Spinal cord (tissue), 10 donors: ENCODE data around the gene SETDB1. TPM values are rescaled to one million over a fixed set of nuclear protein-coding genes. Genes with fewer than 3 reads are reported as not detected.

Source experiments
- DNase-seq, 6 donors: peaks; one replicate each; pipeline versions ENCODE4 v3.0.0 to v3.0.0-alpha.2; 2013 to 2015; ENCODE audit warnings: low spot score in 6 of 6, low read depth in 4 of 6
- H3K27ac ChIP-seq: one replicate; pipeline ENCODE4 v1.5.1; 2013; ENCODE audit warnings: low read depth, low read length, control low read depth
- H3K27me3 ChIP-seq: one replicate; pipeline ENCODE4 v1.6.1; 2013; ENCODE audit warnings: low read length; ENCODE audit not compliant: control insufficient read depth, insufficient read depth
- H3K36me3 ChIP-seq: one replicate; pipeline ENCODE4 v1.6.1; 2013; ENCODE audit warnings: low read length; ENCODE audit not compliant: control insufficient read depth, insufficient read depth
- H3K4me1 ChIP-seq: one replicate; pipeline ENCODE4 v1.6.1; 2013; ENCODE audit warnings: low read length; ENCODE audit not compliant: control insufficient read depth, insufficient read depth
- H3K4me3 ChIP-seq: one replicate; pipeline ENCODE4 v1.5.1; 2013; ENCODE audit warnings: low read depth, low read length, control low read depth
- H3K9me3 ChIP-seq: one replicate; pipeline ENCODE4 v1.6.1; 2013; ENCODE audit warnings: low read length; ENCODE audit not compliant: control insufficient read depth, insufficient read depth
- WGBS: methylation state at CpG from one replicate; pipeline ENCODE4 v1.1.5; 2013; ENCODE audit warnings: missing lambda C conversion rate; ENCODE audit not compliant: insufficient coverage; 5-methylcytosine and 5-hydroxymethylcytosine counted together
- polyA plus RNA-seq, 2 donors: library from polyadenylated mRNA; unstranded; fragments of 120-200 nt; gene quantifications; one replicate each; pipeline ENCODE4 v1.2.1, GENCODE V29; 2013; ENCODE audit not compliant: insufficient read length in 2 of 2
- total RNA-seq, 2 donors: library from RNA; depleted of rRNA in 1 of 2; stranded (reverse); fragments of 120-200 nt in 1 of 2; fragments of >200 nt in 1 of 2; gene quantifications; one replicate each; pipeline versions ENCODE4 v1.2.3 to v1.2.4, GENCODE V29; 2013 to 2014
- donor health status: healthy.

SETDB1 gene
- total and polyA plus RNA-seq, 4 donors, result 39.7 to 58.6 (median 47.7) TPM

- peaks cover 41% of the 10 kb centered on the region for H3K36me3 ChIP-seq
- H3K27me3 ChIP-seq, result no peaks in the 10 kb centered on the region
- DNase-seq, result no peak
- H3K4me3 ChIP-seq, result no peak overlapping the region
- H3K4me1 ChIP-seq, result peaks cover 7% of the 10 kb centered on the region
- WGBS, result 92% methylated on average over 19 of the region's 20 CpGs
- no peak overlapping the region for H3K27ac ChIP-seq
- H3K9me3 ChIP-seq, result no peaks in the 10 kb centered on the region
These were observed 71.1 kb downstream of the SETDB1 start for GRCh38 chr1:150997126-150997872.

GRCh38 chr1:150997949-150998348 lies 71.8 kb downstream of the SETDB1 start:
- WGBS, result 94% methylated on average over 4 of the region's 5 CpGs
- no peak for DNase-seq
- Histone ChIP-seq H3K9me3 (no peaks in the 10 kb centered on the region), H3K27ac (no peak overlapping the region), H3K4me1 (peaks cover 9% of the 10 kb centered on the region), H3K36me3 (peaks cover 42% of the 10 kb centered on the region), H3K27me3 (no peaks in the 10 kb centered on the region), H3K4me3 (no peak overlapping the region)

GRCh38 chr1:150999051-150999674 lies 73.0 kb downstream of the SETDB1 start:
- DNase-seq, result no peak
- H3K4me3 ChIP-seq, result no peak overlapping the region
- H3K27me3 ChIP-seq, result no peaks in the 10 kb centered on the region
- 79% methylated on average over 16 of the region's 17 CpGs for WGBS
- H3K9me3 ChIP-seq, result no peaks in the 10 kb centered on the region
- peaks cover 18% of the 10 kb centered on the region for H3K4me1 ChIP-seq
- no peak overlapping the region for H3K27ac ChIP-seq
- peaks cover 42% of the 10 kb centered on the region for H3K36me3 ChIP-seq

GRCh38 chr1:150999926-151000325 lies 73.8 kb downstream of the SETDB1 start:
- H3K36me3 ChIP-seq, result peaks cover 42% of the 10 kb centered on the region

GRCh38 chr1:151000408-151000807 lies 74.2 kb downstream of the SETDB1 start:
- no peak for DNase-seq
- peaks cover 42% of the 10 kb centered on the region for H3K36me3 ChIP-seq
- no peaks in the 10 kb centered on the region for H3K27me3 ChIP-seq
- no peaks in the 10 kb centered on the region for H3K9me3 ChIP-seq
- no peak overlapping the region for H3K27ac ChIP-seq
- H3K4me3 ChIP-seq, result no peak overlapping the region
- H3K4me1 ChIP-seq, result peaks cover 28% of the 10 kb centered on the region
- no CpG with 5 or more reads among the region's 3 CpGs for WGBS

More at GRCh38 chr1:150999926-151000325, 73.8 kb downstream of the SETDB1 start:
- WGBS, result no CpG with 5 or more reads among the region's 2 CpGs
- Histone ChIP-seq H3K27me3 (no peaks in the 10 kb centered on the region), H3K4me3 (no peak overlapping the region), H3K9me3 (no peaks in the 10 kb centered on the region), H3K27ac (no peak overlapping the region), H3K4me1 (peaks cover 23% of the 10 kb centered on the region)
- DNase-seq, result no peak

- DNase-seq, result no peak
- no peak overlapping the region for H3K27ac ChIP-seq
- no peaks in the 10 kb centered on the region for H3K9me3 ChIP-seq
- H3K4me3 ChIP-seq, result no peak overlapping the region
- WGBS, result 93% methylated on average over 3 of the region's 4 CpGs
- H3K4me1 ChIP-seq, result peaks cover 34% of the 10 kb centered on the region
- no peaks in the 10 kb centered on the region for H3K27me3 ChIP-seq
- peaks cover 40% of the 10 kb centered on the region for H3K36me3 ChIP-seq
These were observed 75.4 kb downstream of the SETDB1 start for GRCh38 chr1:151001602-151002001.

- Histone ChIP-seq H3K4me1 (peaks cover 38% of the 10 kb centered on the region), H3K36me3 (peaks cover 36% of the 10 kb centered on the region), H3K4me3 (no peak overlapping the region), H3K27ac (no peak overlapping the region), H3K27me3 (no peaks in the 10 kb centered on the region), H3K9me3 (no peaks in the 10 kb centered on the region)
- 100% methylated on average over 3 of the region's 3 CpGs for WGBS
- no peak for DNase-seq
These were observed 75.9 kb downstream of the SETDB1 start for GRCh38 chr1:151002051-151002450.

GRCh38 chr1:151002611-151003010 lies 76.4 kb downstream of the SETDB1 start:
- H3K4me1 ChIP-seq, result peaks cover 44% of the 10 kb centered on the region

GRCh38 chr1:151003180-151003579 lies 77.0 kb downstream of the SETDB1 start:
- Histone ChIP-seq H3K9me3 (no peaks in the 10 kb centered on the region), H3K4me1 (peaks cover 45% of the 10 kb centered on the region), H3K4me3 (no peak overlapping the region), H3K36me3 (peaks cover 25% of the 10 kb centered on the region), H3K27me3 (no peaks in the 10 kb centered on the region), H3K27ac (no peak overlapping the region)
- DNase-seq, result no peak

More at GRCh38 chr1:151002611-151003010, 76.4 kb downstream of the SETDB1 start:
- Histone ChIP-seq H3K27ac (no peak overlapping the region), H3K27me3 (no peaks in the 10 kb centered on the region), H3K4me3 (no peak overlapping the region), H3K9me3 (no peaks in the 10 kb centered on the region), H3K36me3 (peaks cover 30% of the 10 kb centered on the region)
- no peak for DNase-seq
- WGBS, result 56% methylated on average over 2 of the region's 2 CpGs
